H1 (cell line): ENCODE measurements around the gene TRIM58. TPM values are rescaled to one million over a fixed set of nuclear protein-coding genes. Genes with fewer than 3 reads are reported as not detected.

ENCODE experiments used
- BRCA1 ChIP-seq: IDR thresholded peaks from 2 replicates; pipeline ENCODE4 v1.6.1; 2012; ENCODE audit warnings: low read depth, low read length, improper control_type of control experiment
- CREB1 ChIP-seq: IDR thresholded peaks from 2 replicates; pipeline ENCODE4 v1.6.1; 2012; ENCODE audit warnings: inconsistent platforms
- POLR2A ChIP-seq, 2 experiments: IDR thresholded peaks; 1 replicate in 1 of 2; 2 replicates in 1 of 2; pipeline ENCODE4 v1.6.1; 2011; ENCODE audit warnings: low read depth in 2 of 2, low read length in 2 of 2, mild to moderate bottlenecking in 2 of 2; ENCODE audit errors: control extremely low read depth in 1 of 2
- polyA plus RNA-seq, 7 experiments: library from polyadenylated mRNA; depleted of rRNA in 3 of 7; stranded (reverse) in 5 of 7; unstranded in 2 of 7; fragments of >200 nt in 5 of 7; fragments of 200-250 nt in 2 of 7; gene quantifications; 1 replicate in 5 of 7; 2 replicates in 1 of 7; 4 replicates in 1 of 7; pipeline versions ENCODE4 v1.2.1 to v1.2.3, GENCODE V29; 2011 to 2013; ENCODE audit warnings: missing spikeins in 2 of 7, mixed read lengths in 2 of 7
- total RNA-seq: library from RNA; stranded (reverse); fragmentation: NEBNext Ultra II Directional; extraction: Animal tissue kit (Norgen Biotek cat#: 25700); gene quantifications from 2 replicates; pipeline ENCODE4 v1.2.1, GENCODE V29; 2021
- TF ChIP-seq, protein P1 (sequence below): fragments of 300-600 bp; sonication (generic); IDR thresholded peaks from 2 replicates; pipeline ENCODE4 v1.7.1; 2012; ENCODE audit warnings: low read length, moderate library complexity, mild to moderate bottlenecking, inconsistent platforms; ENCODE audit not compliant: insufficient replicate concordance
- TF ChIP-seq, protein P2 (sequence below): IDR thresholded peaks from 2 replicates; pipeline ENCODE4 v1.6.1; 2012; ENCODE audit warnings: inconsistent platforms

TRIM58 gene
- total and polyA plus RNA-seq, 2 of the 8 experiments (the other 6 are each of a cell fraction or from before 2014, with no cell fraction given): 2.8 TPM; not detected in 1

DNA sequence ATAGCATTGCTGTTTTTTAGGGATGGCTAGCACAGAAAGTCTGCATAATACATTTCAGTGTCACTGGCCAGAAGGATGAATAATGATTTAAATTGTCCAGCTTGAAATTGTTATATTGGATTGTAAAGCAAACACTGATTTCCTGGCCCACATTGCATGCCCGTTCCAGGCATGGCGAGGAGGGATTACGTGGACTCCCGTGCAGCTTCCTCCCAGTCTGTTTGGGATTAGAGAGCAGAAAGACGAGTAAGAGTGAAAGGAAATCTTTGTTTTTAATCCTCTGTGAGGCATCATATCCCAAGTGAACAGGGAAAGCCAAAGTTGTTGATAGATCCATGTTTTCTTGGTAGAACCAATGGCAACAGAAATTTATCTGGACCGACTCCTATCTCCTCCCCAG, 8.4 kb downstream of the TRIM58 start (continued):
- TF ChIP-seq, protein P1, sequence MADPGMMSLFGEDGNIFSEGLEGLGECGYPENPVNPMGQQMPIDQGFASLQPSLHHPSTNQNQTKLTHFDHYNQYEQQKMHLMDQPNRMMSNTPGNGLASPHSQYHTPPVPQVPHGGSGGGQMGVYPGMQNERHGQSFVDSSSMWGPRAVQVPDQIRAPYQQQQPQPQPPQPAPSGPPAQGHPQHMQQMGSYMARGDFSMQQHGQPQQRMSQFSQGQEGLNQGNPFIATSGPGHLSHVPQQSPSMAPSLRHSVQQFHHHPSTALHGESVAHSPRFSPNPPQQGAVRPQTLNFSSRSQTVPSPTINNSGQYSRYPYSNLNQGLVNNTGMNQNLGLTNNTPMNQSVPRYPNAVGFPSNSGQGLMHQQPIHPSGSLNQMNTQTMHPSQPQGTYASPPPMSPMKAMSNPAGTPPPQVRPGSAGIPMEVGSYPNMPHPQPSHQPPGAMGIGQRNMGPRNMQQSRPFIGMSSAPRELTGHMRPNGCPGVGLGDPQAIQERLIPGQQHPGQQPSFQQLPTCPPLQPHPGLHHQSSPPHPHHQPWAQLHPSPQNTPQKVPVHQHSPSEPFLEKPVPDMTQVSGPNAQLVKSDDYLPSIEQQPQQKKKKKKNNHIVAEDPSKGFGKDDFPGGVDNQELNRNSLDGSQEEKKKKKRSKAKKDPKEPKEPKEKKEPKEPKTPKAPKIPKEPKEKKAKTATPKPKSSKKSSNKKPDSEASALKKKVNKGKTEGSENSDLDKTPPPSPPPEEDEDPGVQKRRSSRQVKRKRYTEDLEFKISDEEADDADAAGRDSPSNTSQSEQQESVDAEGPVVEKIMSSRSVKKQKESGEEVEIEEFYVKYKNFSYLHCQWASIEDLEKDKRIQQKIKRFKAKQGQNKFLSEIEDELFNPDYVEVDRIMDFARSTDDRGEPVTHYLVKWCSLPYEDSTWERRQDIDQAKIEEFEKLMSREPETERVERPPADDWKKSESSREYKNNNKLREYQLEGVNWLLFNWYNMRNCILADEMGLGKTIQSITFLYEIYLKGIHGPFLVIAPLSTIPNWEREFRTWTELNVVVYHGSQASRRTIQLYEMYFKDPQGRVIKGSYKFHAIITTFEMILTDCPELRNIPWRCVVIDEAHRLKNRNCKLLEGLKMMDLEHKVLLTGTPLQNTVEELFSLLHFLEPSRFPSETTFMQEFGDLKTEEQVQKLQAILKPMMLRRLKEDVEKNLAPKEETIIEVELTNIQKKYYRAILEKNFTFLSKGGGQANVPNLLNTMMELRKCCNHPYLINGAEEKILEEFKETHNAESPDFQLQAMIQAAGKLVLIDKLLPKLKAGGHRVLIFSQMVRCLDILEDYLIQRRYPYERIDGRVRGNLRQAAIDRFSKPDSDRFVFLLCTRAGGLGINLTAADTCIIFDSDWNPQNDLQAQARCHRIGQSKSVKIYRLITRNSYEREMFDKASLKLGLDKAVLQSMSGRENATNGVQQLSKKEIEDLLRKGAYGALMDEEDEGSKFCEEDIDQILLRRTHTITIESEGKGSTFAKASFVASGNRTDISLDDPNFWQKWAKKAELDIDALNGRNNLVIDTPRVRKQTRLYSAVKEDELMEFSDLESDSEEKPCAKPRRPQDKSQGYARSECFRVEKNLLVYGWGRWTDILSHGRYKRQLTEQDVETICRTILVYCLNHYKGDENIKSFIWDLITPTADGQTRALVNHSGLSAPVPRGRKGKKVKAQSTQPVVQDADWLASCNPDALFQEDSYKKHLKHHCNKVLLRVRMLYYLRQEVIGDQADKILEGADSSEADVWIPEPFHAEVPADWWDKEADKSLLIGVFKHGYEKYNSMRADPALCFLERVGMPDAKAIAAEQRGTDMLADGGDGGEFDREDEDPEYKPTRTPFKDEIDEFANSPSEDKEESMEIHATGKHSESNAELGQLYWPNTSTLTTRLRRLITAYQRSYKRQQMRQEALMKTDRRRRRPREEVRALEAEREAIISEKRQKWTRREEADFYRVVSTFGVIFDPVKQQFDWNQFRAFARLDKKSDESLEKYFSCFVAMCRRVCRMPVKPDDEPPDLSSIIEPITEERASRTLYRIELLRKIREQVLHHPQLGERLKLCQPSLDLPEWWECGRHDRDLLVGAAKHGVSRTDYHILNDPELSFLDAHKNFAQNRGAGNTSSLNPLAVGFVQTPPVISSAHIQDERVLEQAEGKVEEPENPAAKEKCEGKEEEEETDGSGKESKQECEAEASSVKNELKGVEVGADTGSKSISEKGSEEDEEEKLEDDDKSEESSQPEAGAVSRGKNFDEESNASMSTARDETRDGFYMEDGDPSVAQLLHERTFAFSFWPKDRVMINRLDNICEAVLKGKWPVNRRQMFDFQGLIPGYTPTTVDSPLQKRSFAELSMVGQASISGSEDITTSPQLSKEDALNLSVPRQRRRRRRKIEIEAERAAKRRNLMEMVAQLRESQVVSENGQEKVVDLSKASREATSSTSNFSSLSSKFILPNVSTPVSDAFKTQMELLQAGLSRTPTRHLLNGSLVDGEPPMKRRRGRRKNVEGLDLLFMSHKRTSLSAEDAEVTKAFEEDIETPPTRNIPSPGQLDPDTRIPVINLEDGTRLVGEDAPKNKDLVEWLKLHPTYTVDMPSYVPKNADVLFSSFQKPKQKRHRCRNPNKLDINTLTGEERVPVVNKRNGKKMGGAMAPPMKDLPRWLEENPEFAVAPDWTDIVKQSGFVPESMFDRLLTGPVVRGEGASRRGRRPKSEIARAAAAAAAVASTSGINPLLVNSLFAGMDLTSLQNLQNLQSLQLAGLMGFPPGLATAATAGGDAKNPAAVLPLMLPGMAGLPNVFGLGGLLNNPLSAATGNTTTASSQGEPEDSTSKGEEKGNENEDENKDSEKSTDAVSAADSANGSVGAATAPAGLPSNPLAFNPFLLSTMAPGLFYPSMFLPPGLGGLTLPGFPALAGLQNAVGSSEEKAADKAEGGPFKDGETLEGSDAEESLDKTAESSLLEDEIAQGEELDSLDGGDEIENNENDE: no peak
- TF ChIP-seq BRCA1: no peak
- TF ChIP-seq POLR2A (IDR thresholded peaks at IDR 0.05; ENCODE audit: control extremely low read depth in 1 of 2, low read depth in 2 of 2, low read length in 2 of 2): no peak
- no peak for TF ChIP-seq CREB1
- TF ChIP-seq, protein P2, sequence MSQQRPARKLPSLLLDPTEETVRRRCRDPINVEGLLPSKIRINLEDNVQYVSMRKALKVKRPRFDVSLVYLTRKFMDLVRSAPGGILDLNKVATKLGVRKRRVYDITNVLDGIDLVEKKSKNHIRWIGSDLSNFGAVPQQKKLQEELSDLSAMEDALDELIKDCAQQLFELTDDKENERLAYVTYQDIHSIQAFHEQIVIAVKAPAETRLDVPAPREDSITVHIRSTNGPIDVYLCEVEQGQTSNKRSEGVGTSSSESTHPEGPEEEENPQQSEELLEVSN: no peak
